ENCODE results near the gene GLRA3. TPM values are rescaled to one million over a fixed set of nuclear protein-coding genes. Genes with fewer than 3 reads are reported as not detected.
A peak's percentile ranks its signal among the peaks of the same experiment; 100 is the strongest.
"Not testable (repeated sequence)": the region's sequence is repeated elsewhere in the genome, so short reads cannot be mapped to it uniquely, and the experiment has no call there.

GLRA3 gene
- total RNA-seq, 2 donors from 2014 or later: not detected

DNA sequence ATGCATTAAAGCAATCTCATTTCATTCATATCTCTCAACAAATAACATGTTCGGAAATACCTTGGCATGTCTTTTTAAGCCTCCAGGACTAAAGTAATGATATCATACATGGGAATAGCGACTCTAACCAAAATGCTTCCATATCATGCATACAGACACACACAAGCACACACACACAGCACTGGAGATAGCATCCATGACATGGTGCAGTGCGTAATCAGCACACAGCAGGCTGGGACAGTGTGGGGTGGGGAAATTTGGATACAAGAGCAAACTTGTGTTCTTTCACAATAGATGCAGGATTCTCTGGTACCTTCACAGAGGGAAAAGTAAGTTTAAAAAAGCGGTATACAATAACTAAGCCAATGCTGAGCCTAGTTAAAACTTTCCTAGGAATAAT, 174.4 kb downstream of the GLRA3 start:
- Mint-ChIP-seq H3K36me3 (no peaks in the 10 kb centered on the region), H3K9me3 (no peaks in the 10 kb centered on the region), H3K27ac (no peak overlapping the region)
- ATAC-seq (no peak), DNase-seq (ENCODE audit: low spot score in 2 of 2) (no peak)

- Mint-ChIP-seq H3K27ac (no peak overlapping the region), H3K9me3 (no peaks in the 10 kb centered on the region), H3K36me3 (no peaks in the 10 kb centered on the region)
- no peak for DNase-seq (ENCODE audit: low spot score in 2 of 2)
- no peak for ATAC-seq
Measured at GRCh38 chr4:174650711-174651355, 178.2 kb downstream of the GLRA3 start.

GRCh38 chr4:174648812-174649211, 180.2 kb downstream of the GLRA3 start:
- Mint-ChIP-seq H3K36me3 (no peaks in the 10 kb centered on the region), H3K9me3 (no peaks in the 10 kb centered on the region), H3K27ac (no peak overlapping the region)
- DNase-seq (ENCODE audit: low spot score in 2 of 2) (no peak), ATAC-seq (no peak)

GRCh38 chr4:174646326-174646725, 182.7 kb downstream of the GLRA3 start:
- no peak for ATAC-seq
- Mint-ChIP-seq H3K27ac (no peak overlapping the region), H3K9me3 (no peaks in the 10 kb centered on the region), H3K36me3 (no peaks in the 10 kb centered on the region)
- no peak for DNase-seq (ENCODE audit: low spot score in 2 of 2)

GRCh38 chr4:174640146-174640545, 188.9 kb downstream of the GLRA3 start:
- H3K27ac Mint-ChIP-seq: no peak overlapping the region
- H3K36me3 Mint-ChIP-seq: no peaks in the 10 kb centered on the region
- ATAC-seq (no peak), DNase-seq (ENCODE audit: low spot score in 2 of 2) (no peak)
- H3K9me3 Mint-ChIP-seq: no peaks in the 10 kb centered on the region

DNA sequence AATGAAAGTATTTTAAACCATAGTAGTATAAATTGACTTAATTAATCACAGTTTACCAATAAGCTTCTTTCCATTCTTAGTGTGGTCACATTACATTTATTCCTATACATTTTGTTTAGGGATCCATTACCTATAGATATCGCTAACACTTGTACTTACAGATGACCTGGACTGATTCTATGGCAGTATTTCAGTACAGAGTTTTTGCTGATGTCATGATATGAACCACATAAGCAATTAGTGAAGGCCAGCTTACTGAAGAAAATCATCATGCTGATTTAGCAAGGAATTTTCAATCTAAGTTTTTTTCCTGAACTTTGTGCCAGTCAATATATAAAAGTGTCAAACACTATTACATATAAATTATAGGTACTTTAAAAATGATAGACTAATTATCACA, 193.3 kb downstream of the GLRA3 start:
- no peaks in the 10 kb centered on the region for H3K36me3 Mint-ChIP-seq
- no peaks in the 10 kb centered on the region for H3K9me3 Mint-ChIP-seq
- ATAC-seq (no peak), DNase-seq (ENCODE audit: low spot score in 2 of 2) (no peak)
- no peak overlapping the region for H3K27ac Mint-ChIP-seq

GRCh38 chr4:174633399-174633798, 195.6 kb downstream of the GLRA3 start:
- no peak for ATAC-seq
- DNase-seq (ENCODE audit: low spot score in 2 of 2): no peak
- Mint-ChIP-seq H3K9me3 (no peaks in the 10 kb centered on the region), H3K27ac (no peak overlapping the region), H3K36me3 (no peaks in the 10 kb centered on the region)

- Mint-ChIP-seq H3K27ac (no peak overlapping the region), H3K36me3 (no peaks in the 10 kb centered on the region), H3K9me3 (no peaks in the 10 kb centered on the region)
- peak in 1 of 2 donors; percentile 42 for ATAC-seq
- DNase-seq (ENCODE audit: low spot score in 2 of 2): no peak
Measured at GRCh38 chr4:174631901-174632758, 196.9 kb downstream of the GLRA3 start.

DNA sequence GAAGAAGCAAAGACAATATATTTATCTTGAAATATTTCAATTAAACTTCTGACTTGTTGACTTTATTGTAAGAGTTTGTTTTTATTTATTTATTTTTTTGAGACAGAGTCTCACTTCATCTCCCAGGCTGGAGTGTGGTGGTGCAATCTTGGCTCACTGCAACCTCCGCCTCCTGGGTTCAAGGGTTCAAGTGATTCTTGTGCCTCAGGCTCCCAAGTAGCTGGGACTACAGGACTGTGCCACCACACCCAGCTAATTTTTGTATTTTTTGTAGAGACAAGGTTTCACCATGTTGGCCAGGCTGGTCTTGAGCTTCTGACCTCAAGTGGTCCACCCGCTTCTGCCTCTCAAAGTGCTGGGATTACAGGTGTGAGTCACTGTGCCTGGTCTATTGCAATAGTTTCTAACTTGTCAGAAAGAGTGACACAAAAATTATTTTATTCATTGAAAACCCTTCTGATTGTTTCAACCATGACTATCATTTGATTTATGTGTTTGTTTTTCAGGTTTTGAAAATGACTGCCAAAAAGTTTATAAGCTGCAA, 199.1 kb downstream of the GLRA3 start:
- H3K36me3 Mint-ChIP-seq; DNase-seq (ENCODE audit: low spot score in 2 of 2); H3K9me3 Mint-ChIP-seq; ATAC-seq; H3K27ac Mint-ChIP-seq: not testable (repeated sequence)

GRCh38 chr4:174629265-174629664, 199.8 kb downstream of the GLRA3 start:
- Mint-ChIP-seq H3K27ac (no peak overlapping the region), H3K9me3 (no peaks in the 10 kb centered on the region), H3K36me3 (no peaks in the 10 kb centered on the region)
- ATAC-seq: peak; percentile 39 to 91
- DNase-seq (ENCODE audit: low spot score in 2 of 2): no peak

DNA sequence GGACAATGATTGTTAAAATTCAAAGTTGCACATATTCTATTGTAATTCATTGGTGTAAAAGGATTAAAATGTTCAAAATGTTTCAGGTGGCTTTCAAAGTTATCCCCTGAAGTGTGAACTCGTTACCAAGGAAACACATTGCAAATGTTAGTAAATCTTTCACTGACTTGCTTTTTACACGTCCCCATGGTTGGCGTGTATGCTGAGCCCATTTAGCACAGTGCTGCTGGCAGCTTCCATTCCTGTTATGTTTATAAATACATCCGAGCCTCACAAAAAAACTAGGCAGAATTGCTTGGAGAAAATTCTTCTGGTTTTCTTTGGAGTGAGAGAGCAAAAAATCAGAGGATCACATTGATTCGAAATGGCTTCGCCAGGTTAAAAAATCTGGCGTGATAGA, 200.9 kb downstream of the GLRA3 start:
- no peak for DNase-seq (ENCODE audit: low spot score in 2 of 2)
- Mint-ChIP-seq H3K36me3 (no peaks in the 10 kb centered on the region), H3K9me3 (no peaks in the 10 kb centered on the region), H3K27ac (no peak overlapping the region)
- ATAC-seq: no peak

DNA sequence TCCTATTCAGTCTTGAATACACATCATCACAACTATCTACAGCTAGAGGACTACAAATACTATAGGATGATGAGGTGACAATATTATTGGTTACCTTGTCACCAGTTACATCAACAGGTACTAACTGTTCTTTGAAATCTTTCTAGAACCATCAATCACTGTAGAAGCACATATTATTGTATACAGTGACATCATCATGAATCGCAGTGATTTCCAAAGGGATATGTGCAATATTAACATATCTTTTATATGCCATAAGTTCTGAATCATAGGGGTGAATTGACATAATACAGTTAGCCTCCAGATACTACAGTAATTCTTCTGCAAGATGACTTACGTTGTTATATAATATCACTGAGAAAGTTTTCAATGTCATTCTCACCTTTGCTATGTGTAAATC, 201.6 kb downstream of the GLRA3 start:
- H3K36me3 Mint-ChIP-seq: no peaks in the 10 kb centered on the region
- no peaks in the 10 kb centered on the region for H3K9me3 Mint-ChIP-seq
- DNase-seq (ENCODE audit: low spot score in 2 of 2) (no peak), ATAC-seq (no peak)
- H3K27ac Mint-ChIP-seq: no peak overlapping the region

- H3K9me3 Mint-ChIP-seq: no peaks in the 10 kb centered on the region
- ATAC-seq (no peak), DNase-seq (ENCODE audit: low spot score in 2 of 2) (no peak)
- H3K27ac Mint-ChIP-seq: no peak overlapping the region
- H3K36me3 Mint-ChIP-seq: no peaks in the 10 kb centered on the region
Measured at GRCh38 chr4:174626342-174627008, 202.6 kb downstream of the GLRA3 start.

DNA sequence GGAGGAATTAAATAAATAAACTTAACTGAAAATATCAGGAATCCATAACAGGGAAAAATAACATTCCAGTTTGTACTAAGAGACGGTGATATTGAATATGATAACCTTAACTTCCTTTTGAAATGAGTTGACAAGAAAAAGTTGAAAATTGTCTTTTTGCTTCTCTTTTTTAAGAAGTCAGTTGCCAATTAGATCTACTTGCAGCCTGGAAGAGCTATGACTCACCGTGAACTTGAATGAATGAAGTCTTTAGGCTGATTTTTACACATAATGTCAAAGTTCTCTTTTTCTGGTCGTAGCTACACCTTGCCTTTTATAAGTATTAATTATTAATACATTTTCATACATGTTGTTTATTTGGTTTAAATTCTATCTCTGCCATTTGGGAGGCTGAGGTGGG, 212.4 kb downstream of the GLRA3 start:
- Mint-ChIP-seq H3K27ac (no peak overlapping the region), H3K9me3 (peaks cover 6 to 13% of the 10 kb centered on the region in 2 donors), H3K36me3 (peaks cover 8 to 10% of the 10 kb centered on the region in 2 donors)
- DNase-seq (ENCODE audit: low spot score in 2 of 2): no peak
- no peak for ATAC-seq

- no peak overlapping the region for H3K27ac Mint-ChIP-seq
- peaks cover 8 to 10% of the 10 kb centered on the region in 2 donors for H3K36me3 Mint-ChIP-seq
- peaks cover 6 to 13% of the 10 kb centered on the region in 2 donors for H3K9me3 Mint-ChIP-seq
- DNase-seq (ENCODE audit: low spot score in 2 of 2): no peak
- no peak for ATAC-seq
Measured at GRCh38 chr4:174613979-174614378, 215.1 kb downstream of the GLRA3 start.

DNA sequence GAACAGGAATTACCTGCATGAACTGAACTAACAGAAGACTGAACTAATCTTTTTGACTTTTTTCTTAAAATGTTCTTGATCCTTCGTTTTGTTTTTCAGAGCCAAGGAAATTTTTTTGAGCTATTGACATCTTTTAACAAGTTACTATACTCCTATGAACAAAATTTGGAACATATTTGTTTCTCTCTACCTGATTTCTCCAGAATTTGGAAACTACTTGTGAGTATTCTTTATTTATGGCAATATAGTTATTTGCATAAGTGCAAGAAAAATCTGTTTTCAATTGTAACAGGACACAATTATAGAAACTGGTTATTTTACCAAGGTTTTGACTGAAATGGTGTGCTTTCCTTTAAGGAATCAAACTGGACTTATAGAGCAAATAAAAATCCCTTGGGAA, 217.3 kb downstream of the GLRA3 start:
- Mint-ChIP-seq H3K9me3 (peaks cover 6 to 13% of the 10 kb centered on the region in 2 donors), H3K27ac (no peak overlapping the region), H3K36me3 (peaks cover 8 to 10% of the 10 kb centered on the region in 2 donors)
- ATAC-seq (no peak), DNase-seq (ENCODE audit: low spot score in 2 of 2) (no peak)

DNA sequence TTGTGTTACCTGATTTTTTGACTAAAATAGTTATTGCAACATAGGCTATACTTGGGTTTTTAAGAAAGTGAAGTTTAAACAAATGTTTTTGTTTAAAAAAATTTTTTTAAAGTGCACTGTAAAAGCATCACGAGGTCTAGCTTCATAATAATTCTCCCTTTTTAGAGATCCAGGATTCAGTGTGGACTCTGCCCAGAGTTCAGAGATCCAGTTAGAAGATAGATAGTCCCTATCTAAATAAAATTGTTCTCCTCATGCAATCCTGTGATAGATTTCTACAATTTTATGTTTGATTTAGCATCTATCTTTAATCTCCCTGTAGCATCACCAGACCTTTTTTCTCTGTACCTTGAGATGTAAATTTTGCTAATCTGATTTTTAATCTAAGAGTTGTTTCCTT, 221.3 kb downstream of the GLRA3 start:
- Mint-ChIP-seq H3K36me3 (peaks cover 4 to 5% of the 10 kb centered on the region in 2 donors), H3K27ac (no peak overlapping the region), H3K9me3 (peaks cover 5% of the 10 kb centered on the region in 2 donors)
- no peak for DNase-seq (ENCODE audit: low spot score in 2 of 2)
- ATAC-seq: no peak

All from activated naive CD4-positive, alpha-beta T cell treated with anti-CD3 and anti-CD28 coated beads, Interleukin-2, amount 50 U/mL, for 72 hours (primary cell).